ENCODE measurements around the gene FUCA1.

Gene FUCA1

DNA sequence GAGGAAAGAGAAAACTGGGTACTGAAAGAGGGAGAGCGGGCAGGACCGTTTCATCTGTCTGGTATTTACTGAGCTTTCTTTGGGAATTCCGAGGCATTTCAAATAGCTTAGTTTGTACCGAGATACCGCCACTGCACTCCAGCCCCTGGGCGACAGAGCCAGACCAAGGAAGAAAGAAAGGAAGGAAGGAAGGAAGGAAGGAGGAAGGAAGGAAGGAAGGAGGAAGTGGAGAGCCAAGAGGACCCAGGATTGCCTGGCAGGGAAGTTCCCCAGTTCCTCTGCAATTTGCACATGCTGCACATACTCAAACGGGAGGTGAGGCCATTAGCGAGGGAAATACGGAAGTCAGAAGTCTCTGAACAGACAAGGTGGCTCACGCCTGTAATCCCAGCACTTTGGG lies 961 bp upstream of the FUCA1 start:
- Histone ChIP-seq H3K4me1 (ENCODE audit: low read depth, poor library complexity, severe bottlenecking) (peaks cover 32% of the 10 kb centered on the region), H4K20me1 (ENCODE audit: insufficient read depth) (no peaks in the 10 kb centered on the region), H3K4me3 (IDR thresholded peaks at IDR 0.05; ENCODE audit: insufficient read depth, low read depth, low read length) (no peak overlapping the region), H3K36me3 (ENCODE audit: insufficient read depth) (no peaks in the 10 kb centered on the region), H3K27me3 (ENCODE audit: insufficient read depth, low read depth) (no peaks in the 10 kb centered on the region), H3K9ac (no peak overlapping the region), H2AFZ (ENCODE audit: low read depth) (peak overlapping the region; percentile 94; the same call in 1 of the 2 replicates), H3K79me2 (ENCODE audit: insufficient read depth, low read depth) (no peaks in the 10 kb centered on the region), H3K4me2 (no peak overlapping the region), H3K27ac (no peak overlapping the region)
- TF ChIP-seq, protein P1, sequence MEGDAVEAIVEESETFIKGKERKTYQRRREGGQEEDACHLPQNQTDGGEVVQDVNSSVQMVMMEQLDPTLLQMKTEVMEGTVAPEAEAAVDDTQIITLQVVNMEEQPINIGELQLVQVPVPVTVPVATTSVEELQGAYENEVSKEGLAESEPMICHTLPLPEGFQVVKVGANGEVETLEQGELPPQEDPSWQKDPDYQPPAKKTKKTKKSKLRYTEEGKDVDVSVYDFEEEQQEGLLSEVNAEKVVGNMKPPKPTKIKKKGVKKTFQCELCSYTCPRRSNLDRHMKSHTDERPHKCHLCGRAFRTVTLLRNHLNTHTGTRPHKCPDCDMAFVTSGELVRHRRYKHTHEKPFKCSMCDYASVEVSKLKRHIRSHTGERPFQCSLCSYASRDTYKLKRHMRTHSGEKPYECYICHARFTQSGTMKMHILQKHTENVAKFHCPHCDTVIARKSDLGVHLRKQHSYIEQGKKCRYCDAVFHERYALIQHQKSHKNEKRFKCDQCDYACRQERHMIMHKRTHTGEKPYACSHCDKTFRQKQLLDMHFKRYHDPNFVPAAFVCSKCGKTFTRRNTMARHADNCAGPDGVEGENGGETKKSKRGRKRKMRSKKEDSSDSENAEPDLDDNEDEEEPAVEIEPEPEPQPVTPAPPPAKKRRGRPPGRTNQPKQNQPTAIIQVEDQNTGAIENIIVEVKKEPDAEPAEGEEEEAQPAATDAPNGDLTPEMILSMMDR (conservative IDR thresholded peaks at IDR 0.05; ENCODE audit: low read depth, low read length) = no peak

DNA sequence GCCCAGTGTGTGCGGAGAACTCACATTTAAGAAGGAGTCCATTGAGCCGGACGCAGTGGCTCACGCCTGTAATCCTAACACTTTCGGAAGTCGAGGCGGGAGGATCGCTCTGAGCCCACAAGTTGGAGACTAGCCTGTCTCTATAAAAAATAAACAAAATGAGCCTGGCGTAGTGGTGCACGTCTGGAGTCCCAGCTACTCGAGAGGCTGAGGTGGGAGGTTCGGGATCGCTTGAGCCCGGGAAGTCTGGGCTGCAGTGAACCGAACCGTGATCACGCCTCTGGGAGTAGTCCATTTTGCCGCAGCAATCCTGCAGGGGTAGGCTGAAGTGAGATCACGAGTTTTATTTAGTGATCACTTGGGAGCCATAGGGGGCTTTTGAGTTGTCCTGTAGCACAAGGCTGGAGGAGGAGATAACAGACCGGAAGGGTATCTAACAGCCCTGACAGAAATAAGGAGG lies 497 bp upstream of the FUCA1 start:
- Histone ChIP-seq H3K27ac (no peak overlapping the region), H3K9ac (0 out of 2 replicates have a peak overlapping the region, but pooled peaks have one; percentile 18), H3K4me2 (peak overlapping the region; percentile 87), H3K27me3 (ENCODE audit: insufficient read depth, low read depth) (no peaks in the 10 kb centered on the region), H3K36me3 (ENCODE audit: insufficient read depth) (no peaks in the 10 kb centered on the region), H4K20me1 (ENCODE audit: insufficient read depth) (no peaks in the 10 kb centered on the region), H3K4me3 (IDR thresholded peaks at IDR 0.05; ENCODE audit: insufficient read depth, low read depth, low read length) (no peak overlapping the region), H2AFZ (ENCODE audit: low read depth) (peak overlapping the region; percentile 94), H3K79me2 (ENCODE audit: insufficient read depth, low read depth) (no peaks in the 10 kb centered on the region), H3K4me1 (ENCODE audit: low read depth, poor library complexity, severe bottlenecking) (peaks cover 32% of the 10 kb centered on the region)
- TF ChIP-seq, protein P1 (conservative IDR thresholded peaks at IDR 0.05; ENCODE audit: low read depth, low read length) = peak; percentile 15; the same call in 1 of the 2 replicates

DNA sequence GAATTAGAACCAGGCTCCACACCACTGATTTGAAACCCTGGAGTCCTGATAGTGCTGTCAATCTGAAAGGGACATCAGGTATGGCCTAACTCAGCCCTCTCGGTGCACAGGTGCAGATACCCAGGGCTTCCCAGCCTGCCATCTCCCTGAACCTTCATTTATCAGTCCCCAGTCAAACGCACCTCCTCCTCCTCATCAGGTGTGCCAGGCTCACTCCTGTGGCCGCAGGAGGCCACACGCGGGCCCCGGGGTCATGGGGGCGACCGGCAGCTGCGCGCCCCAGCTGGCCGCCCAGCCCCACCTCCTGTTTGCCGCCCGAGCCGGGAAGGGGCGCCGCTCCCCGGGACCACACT lies 572 bp downstream of the FUCA1 start:
- Histone ChIP-seq H3K36me3 (ENCODE audit: insufficient read depth) (no peaks in the 10 kb centered on the region; the same call in 1 of the 2 replicates), H3K79me2 (ENCODE audit: insufficient read depth, low read depth) (no peaks in the 10 kb centered on the region), H2AFZ (ENCODE audit: low read depth) (peak overlapping the region; percentile 94), H3K27me3 (ENCODE audit: insufficient read depth, low read depth) (no peaks in the 10 kb centered on the region), H3K9ac (peak overlapping the region; percentile 18; the same call in 1 of the 2 replicates), H3K4me2 (peak overlapping the region; percentile 87), H3K4me3 (IDR thresholded peaks at IDR 0.05; ENCODE audit: insufficient read depth, low read depth, low read length) (peak overlapping the region; percentile 64), H3K27ac (no peak overlapping the region), H4K20me1 (ENCODE audit: insufficient read depth) (no peaks in the 10 kb centered on the region), H3K4me1 (ENCODE audit: low read depth, poor library complexity, severe bottlenecking) (peaks cover 32% of the 10 kb centered on the region)
- TF ChIP-seq, protein P1 (conservative IDR thresholded peaks at IDR 0.05; ENCODE audit: low read depth, low read length) = no peak

DNA sequence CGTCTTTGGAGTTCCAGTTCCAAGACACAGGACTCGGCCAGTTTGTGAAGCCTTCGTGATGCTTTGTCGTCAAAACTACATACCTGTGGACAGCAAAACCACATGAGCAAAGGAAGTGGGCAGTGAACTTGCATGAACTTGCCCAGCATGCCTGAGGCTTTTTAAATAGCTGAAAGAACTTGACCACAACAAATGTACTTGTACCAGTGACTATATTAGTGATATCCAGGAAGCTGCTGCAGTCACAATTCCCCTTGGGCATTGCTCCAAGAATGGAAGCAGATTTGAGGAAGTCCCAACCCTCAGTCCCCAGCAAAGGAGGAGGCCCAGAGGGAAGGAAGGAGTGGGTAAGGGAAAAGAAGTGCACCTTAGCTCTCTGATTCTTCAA lies 2.6 kb downstream of the FUCA1 start:
- Histone ChIP-seq H3K27ac (no peak overlapping the region), H3K4me2 (peak overlapping the region; percentile 7; the same call in 1 of the 2 replicates), H3K9ac (no peak overlapping the region), H3K79me2 (ENCODE audit: insufficient read depth, low read depth) (no peaks in the 10 kb centered on the region), H3K36me3 (ENCODE audit: insufficient read depth) (peaks cover 2% of the 10 kb centered on the region; the same call in 1 of the 2 replicates), H4K20me1 (ENCODE audit: insufficient read depth) (no peaks in the 10 kb centered on the region), H3K4me1 (ENCODE audit: low read depth, poor library complexity, severe bottlenecking) (peaks cover 32% of the 10 kb centered on the region), H2AFZ (ENCODE audit: low read depth) (no peak overlapping the region), H3K4me3 (IDR thresholded peaks at IDR 0.05; ENCODE audit: insufficient read depth, low read depth, low read length) (no peak overlapping the region), H3K27me3 (ENCODE audit: insufficient read depth, low read depth) (no peaks in the 10 kb centered on the region)
- TF ChIP-seq, protein P1 (conservative IDR thresholded peaks at IDR 0.05; ENCODE audit: low read depth, low read length) = no peak

Measured in KMS-11 (cell line).